Measurements from ENCODE around the gene RPRML. TPM values are rescaled to one million over a fixed set of nuclear protein-coding genes. Genes with fewer than 3 reads are reported as not detected.
A peak's percentile ranks its signal among the peaks of the same experiment; 100 is the strongest.
"Not testable (repeated sequence)": the region's sequence is repeated elsewhere in the genome, so short reads cannot be mapped to it uniquely, and the experiment has no call there.

The RPRML gene
- total RNA-seq, 2 donors from 2014 or later: 1.3 TPM; not detected in 1

GRCh38 chr17:46989637-46990431 lies 10.8 kb upstream of the RPRML start:
- intact Hi-C loops (cut with DNase I): no loop called here

GRCh38 chr17:46987927-46988326 lies 8.9 kb upstream of the RPRML start:
- H3K9me3 ChIP-seq; H3K4me3 ChIP-seq; DNase-seq; H3K36me3 ChIP-seq (replicated peaks in 1 of 2; ENCODE audit: insufficient read depth in 1 of 2, low read depth in 2 of 2); H3K27me3 ChIP-seq; ATAC-seq; H3K27ac ChIP-seq; intact Hi-C loops (cut with DNase I): not testable (repeated sequence)
- 82% methylated on average over 5 of the region's 5 CpGs for WGBS, 2 donors
- peaks cover 18% of the 10 kb centered on the region for H3K4me1 ChIP-seq

More at GRCh38 chr17:46989637-46990431, 10.8 kb upstream of the RPRML start:
- no peaks in the 10 kb centered on the region for H3K9me3 ChIP-seq
- no peak overlapping the region for H3K4me3 ChIP-seq
- no peak for DNase-seq
- ATAC-seq: no peak
- H3K27ac ChIP-seq: no peak overlapping the region
- 70 to 77% methylated on average over 9 to 11 of the region's 11 CpGs for WGBS, 2 donors
- peaks cover 5% of the 10 kb centered on the region for H3K4me1 ChIP-seq
- no peaks in the 10 kb centered on the region for H3K27me3 ChIP-seq
- H3K36me3 ChIP-seq (replicated peaks in 1 of 2; ENCODE audit: insufficient read depth in 1 of 2, low read depth in 2 of 2): no peaks in the 10 kb centered on the region
- TF ChIP-seq POLR2A (IDR thresholded peaks at IDR 0.05) (no peak), CTCF (IDR thresholded peaks at IDR 0.05) (no peak)

- Histone ChIP-seq H3K27me3 (no peaks in the 10 kb centered on the region), H3K27ac (no peak overlapping the region), H3K36me3 (replicated peaks in 1 of 2; ENCODE audit: insufficient read depth in 1 of 2, low read depth in 2 of 2) (no peaks in the 10 kb centered on the region), H3K4me1 (peaks cover 18% of the 10 kb centered on the region), H3K4me3 (no peak overlapping the region), H3K9me3 (no peaks in the 10 kb centered on the region)
- WGBS, 2 donors: 88 to 90% methylated on average over 7 of the region's 7 CpGs
- no peak for DNase-seq
- intact Hi-C loops (cut with DNase I): no loop called here
- no peak for ATAC-seq
- TF ChIP-seq CTCF (IDR thresholded peaks at IDR 0.05) (no peak), POLR2A (IDR thresholded peaks at IDR 0.05) (no peak)
Observed at GRCh38 chr17:46986366-46986765, 7.3 kb upstream of the RPRML start.

- H3K4me3 ChIP-seq: no peak overlapping the region
- 16 to 18% methylated on average over 5 of the region's 5 CpGs for WGBS, 2 donors
- intact Hi-C loops (cut with DNase I): no loop called here
- peak; percentile 89 for ATAC-seq
- H3K27ac ChIP-seq: peak overlapping the region in 3 of 4 donors; percentile 40 to 52 (median 51)
- no peaks in the 10 kb centered on the region for H3K9me3 ChIP-seq
- peak in 3 of 4 donors; percentile 46 to 66 (median 61) for DNase-seq
- no peak for TF ChIP-seq CTCF (IDR thresholded peaks at IDR 0.05)
- no peak for TF ChIP-seq POLR2A (IDR thresholded peaks at IDR 0.05)
- peaks cover 18% of the 10 kb centered on the region for H3K4me1 ChIP-seq
- H3K27me3 ChIP-seq: peaks cover 0 to under 1% of the 10 kb centered on the region in 2 donors
- no peaks in the 10 kb centered on the region for H3K36me3 ChIP-seq (replicated peaks in 1 of 2; ENCODE audit: insufficient read depth in 1 of 2, low read depth in 2 of 2)
Observed at GRCh38 chr17:46984892-46985291, 5.8 kb upstream of the RPRML start.

- H3K27ac ChIP-seq: peak overlapping the region in 3 of 4 donors; percentile 40 to 52 (median 51)
Observed at GRCh38 chr17:46984341-46984740, 5.3 kb upstream of the RPRML start.

More at GRCh38 chr17:46984341-46984740, 5.3 kb upstream of the RPRML start:
- DNase-seq (peak in 1 of 4 donors; percentile 27), ATAC-seq (peak; percentile 27)
- Histone ChIP-seq H3K36me3 (replicated peaks in 1 of 2; ENCODE audit: insufficient read depth in 1 of 2, low read depth in 2 of 2) (no peaks in the 10 kb centered on the region), H3K4me1 (peaks cover 20% of the 10 kb centered on the region), H3K27me3 (peaks cover 0 to 3% of the 10 kb centered on the region in 2 donors), H3K9me3 (no peaks in the 10 kb centered on the region), H3K4me3 (no peak overlapping the region)
- WGBS, 2 donors: 24 to 41% methylated on average over 4 to 6 of the region's 6 CpGs
- intact Hi-C loops (cut with DNase I): no loop called here
- TF ChIP-seq CTCF (IDR thresholded peaks at IDR 0.05): no peak
- TF ChIP-seq POLR2A (IDR thresholded peaks at IDR 0.05): no peak
